Measurements from ENCODE around the gene SLC9A9.

Gene SLC9A9

DNA sequence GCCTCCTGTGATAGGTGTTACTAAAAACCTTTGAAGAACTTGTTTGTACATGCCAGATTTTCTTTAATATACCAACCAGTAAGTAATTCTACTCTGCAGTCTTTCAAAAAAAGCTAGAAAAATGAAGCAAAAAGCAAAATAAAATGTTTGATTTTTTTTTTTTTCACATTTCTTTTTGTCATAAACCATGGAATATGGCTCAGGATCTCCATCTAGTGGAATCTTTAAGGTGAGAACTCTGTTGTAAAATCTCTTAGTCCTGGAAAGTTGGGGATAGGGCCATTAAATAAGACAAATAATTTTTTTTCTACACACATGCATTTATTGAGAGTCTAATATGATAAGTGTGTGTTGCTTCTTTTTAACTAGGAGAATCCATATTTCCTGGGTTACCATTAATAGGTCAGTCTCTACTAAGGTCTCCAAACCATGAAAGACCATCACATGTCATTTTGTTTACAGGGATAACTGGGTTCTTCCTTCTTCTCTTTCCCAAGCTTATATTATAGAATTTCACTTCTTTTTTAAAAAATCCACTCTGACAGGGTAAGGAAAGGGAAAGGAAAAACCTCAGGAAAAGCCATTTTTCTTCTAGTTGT lies 84.6 kb downstream of the SLC9A9 start:
- ATAC-seq (no peak), DNase-seq (no peak)
- Mint-ChIP-seq H3K27ac (no peak overlapping the region), H3K9me3 (no peaks in the 10 kb centered on the region), H3K4me1 (no peaks in the 10 kb centered on the region), H3K4me3 (no peak overlapping the region), H3K27me3 (no peaks in the 10 kb centered on the region)

DNA sequence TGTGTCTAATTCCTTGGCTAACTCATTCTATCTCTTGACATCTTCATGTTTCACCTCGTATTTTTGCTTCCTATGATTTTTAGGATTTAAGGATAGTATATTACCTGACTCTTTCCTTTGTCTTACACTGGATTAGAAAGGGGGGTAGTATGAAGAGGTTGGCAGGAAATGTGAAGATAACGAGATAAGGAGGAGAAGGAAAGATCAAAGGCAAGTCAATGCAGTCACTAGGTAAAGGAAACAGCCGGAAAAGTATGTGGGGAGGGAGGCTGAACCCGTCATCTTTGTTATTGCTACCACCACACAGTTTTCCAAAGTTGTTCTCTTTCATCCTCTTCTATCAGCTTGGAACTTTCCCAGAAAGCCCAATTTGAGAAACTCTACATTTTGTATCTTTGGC lies 90.6 kb downstream of the SLC9A9 start:
- Mint-ChIP-seq H3K27me3 (no peaks in the 10 kb centered on the region), H3K27ac (no peak overlapping the region), H3K4me3 (no peak overlapping the region), H3K9me3 (no peaks in the 10 kb centered on the region), H3K4me1 (peaks cover 13% of the 10 kb centered on the region)
- DNase-seq (no peak), ATAC-seq (no peak)

DNA sequence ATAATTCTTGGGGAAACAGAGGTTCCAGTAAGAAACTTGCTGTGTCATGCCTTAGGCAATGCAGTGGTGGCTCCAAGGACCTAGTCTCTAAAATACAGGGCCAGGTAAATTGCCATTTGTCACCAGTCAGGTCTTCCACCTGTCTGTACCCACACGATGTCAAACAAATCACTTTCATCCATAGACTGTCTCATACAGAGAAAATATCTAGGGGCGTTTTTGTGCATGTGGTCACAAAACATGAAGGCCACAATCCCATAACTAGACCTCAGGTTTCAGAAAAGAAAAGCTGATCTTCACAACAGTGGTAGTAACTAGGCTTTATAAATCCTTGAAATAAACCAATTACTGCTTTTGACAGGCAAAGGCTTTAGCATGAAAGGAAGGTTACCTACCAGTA lies 92.3 kb downstream of the SLC9A9 start:
- ATAC-seq (peak; percentile 59), DNase-seq (no peak)
- H3K27ac Mint-ChIP-seq: no peak overlapping the region
- H3K9me3 Mint-ChIP-seq: peaks cover 0 to 10% of the 10 kb centered on the region in 2 donors
- no peak overlapping the region for H3K4me3 Mint-ChIP-seq
- peaks cover 30% of the 10 kb centered on the region for H3K4me1 Mint-ChIP-seq
- no peaks in the 10 kb centered on the region for H3K27me3 Mint-ChIP-seq

DNA sequence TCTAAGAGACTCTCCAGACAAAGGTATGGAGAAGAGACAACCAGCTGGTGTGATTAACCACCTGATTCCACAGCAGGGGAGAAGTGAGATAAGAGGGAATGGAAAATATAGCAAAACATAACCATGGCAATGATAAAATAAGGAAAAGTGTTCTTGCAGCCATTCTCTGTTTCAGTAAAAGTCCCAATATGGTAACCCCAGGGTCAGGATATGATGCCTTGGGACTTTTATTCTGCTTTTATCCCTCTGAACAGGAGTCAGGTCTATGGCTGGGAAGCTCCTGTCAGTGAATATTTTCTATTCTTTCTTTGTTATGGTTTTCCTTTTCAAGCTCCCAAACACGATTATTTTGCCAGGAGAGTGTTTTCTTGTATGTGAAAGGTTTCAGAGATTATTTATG lies 94.2 kb downstream of the SLC9A9 start:
- Mint-ChIP-seq H3K27me3 (no peaks in the 10 kb centered on the region), H3K4me1 (peaks cover 30% of the 10 kb centered on the region), H3K9me3 (peaks cover 0 to 10% of the 10 kb centered on the region in 2 donors), H3K27ac (no peak overlapping the region), H3K4me3 (no peak overlapping the region)
- ATAC-seq: no peak
- no peak for DNase-seq

DNA sequence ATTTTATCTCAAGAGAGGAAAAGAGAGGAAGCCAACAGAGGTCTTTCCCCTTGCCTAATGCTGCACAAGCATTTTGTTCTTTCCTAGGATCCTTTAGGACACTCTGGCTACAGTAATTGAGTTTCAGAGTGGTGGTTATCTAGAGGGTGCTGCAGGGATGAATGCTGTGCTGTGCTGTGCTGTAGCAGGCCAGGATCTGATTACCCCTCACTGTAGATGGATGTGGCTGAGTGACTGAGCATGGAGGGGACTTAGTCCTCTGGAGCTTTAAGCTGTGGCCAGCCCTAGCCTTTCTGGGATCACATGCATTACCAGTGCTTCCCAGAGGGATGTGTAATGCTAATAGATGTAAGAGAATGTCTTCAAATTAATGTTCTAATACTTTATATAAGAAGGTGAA lies 94.8 kb downstream of the SLC9A9 start:
- no peaks in the 10 kb centered on the region for H3K27me3 Mint-ChIP-seq
- H3K4me1 Mint-ChIP-seq: peaks cover 30% of the 10 kb centered on the region
- H3K4me3 Mint-ChIP-seq: no peak overlapping the region
- H3K9me3 Mint-ChIP-seq: peaks cover 0 to 10% of the 10 kb centered on the region in 2 donors
- no peak overlapping the region for H3K27ac Mint-ChIP-seq
- ATAC-seq: no peak
- no peak for DNase-seq

DNA sequence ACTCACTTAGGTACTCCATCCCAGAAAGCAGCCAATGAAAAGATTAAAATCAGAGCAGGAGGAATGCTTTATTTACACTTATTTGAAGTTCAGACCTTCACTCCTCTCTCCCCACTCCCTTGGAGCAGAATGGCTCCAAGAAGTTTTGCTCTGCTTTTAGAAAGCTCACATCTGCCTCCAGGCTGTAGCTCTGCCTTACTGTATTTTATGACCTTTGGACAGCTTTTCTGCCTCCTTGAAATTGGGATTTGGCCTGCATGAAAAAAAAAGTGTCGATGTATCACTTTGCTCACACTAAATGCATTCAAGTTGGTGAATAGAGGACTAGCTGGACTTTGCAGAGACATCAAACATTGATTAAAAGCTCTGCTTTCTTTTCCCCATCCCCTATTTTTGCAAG lies 95.3 kb downstream of the SLC9A9 start:
- H3K27me3 Mint-ChIP-seq: no peaks in the 10 kb centered on the region
- DNase-seq: no peak
- peaks cover 30% of the 10 kb centered on the region for H3K4me1 Mint-ChIP-seq
- peaks cover 0 to 10% of the 10 kb centered on the region in 2 donors for H3K9me3 Mint-ChIP-seq
- peak overlapping the region in 1 of 2 donors; percentile 30 for H3K27ac Mint-ChIP-seq
- H3K4me3 Mint-ChIP-seq: no peak overlapping the region
- no peak for ATAC-seq

DNA sequence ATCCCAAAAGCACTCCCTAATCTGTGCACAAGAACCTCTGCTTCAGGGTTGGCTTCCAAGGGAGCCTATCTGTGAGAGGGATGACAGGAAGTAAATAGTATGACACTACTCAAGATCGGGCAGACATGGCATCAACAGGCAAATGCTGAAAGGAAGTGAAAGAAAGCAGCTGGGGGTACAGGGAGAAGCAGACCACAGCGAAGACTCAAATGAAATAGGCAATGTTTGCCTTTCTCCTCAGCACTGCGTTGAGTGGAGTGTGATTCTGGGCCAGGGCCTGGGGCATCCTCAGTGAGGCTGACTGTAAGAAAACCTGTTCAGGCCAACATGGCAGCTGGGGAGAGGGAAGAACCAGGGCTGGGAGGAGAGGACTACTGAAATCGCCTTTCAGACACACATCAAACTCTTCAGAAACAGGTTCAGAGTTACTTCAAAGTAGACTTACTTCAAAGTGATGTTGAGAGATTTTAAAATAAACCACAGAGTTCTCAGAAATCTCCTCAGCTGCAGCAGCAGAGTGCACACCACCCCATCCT lies 96.6 kb downstream of the SLC9A9 start:
- Mint-ChIP-seq H3K27ac (peak overlapping the region; percentile 81 to 89), H3K4me3 (peak overlapping the region; percentile 70 to 78), H3K4me1 (peaks cover 30% of the 10 kb centered on the region), H3K27me3 (no peaks in the 10 kb centered on the region), H3K9me3 (peaks cover 0 to 10% of the 10 kb centered on the region in 2 donors)
- peak; percentile 28 to 35 for DNase-seq
- ATAC-seq: peak; percentile 83

DNA sequence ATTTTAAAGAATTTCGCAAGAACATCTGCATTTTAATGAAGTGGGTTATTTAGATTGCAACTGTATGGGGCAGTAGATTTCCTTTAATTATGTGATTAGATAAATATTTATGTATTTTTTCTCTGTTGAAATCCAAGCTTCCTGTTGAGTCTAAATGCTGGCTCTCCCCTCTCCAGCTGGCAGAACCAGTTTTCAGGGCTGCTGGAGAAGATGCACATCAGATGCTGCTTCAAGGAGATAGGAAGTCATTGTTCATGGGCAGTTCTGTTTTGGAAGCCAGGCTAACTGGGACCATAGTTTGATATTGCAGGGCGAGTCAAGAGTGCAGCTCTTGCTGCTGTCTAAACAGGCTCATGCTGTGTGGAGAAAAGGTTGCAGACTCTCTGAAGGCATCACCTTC lies 97.4 kb downstream of the SLC9A9 start:
- Mint-ChIP-seq H3K4me3 (no peak overlapping the region), H3K27me3 (no peaks in the 10 kb centered on the region), H3K27ac (peak overlapping the region; percentile 81 to 89), H3K4me1 (peaks cover 30% of the 10 kb centered on the region), H3K9me3 (peaks cover 0 to 10% of the 10 kb centered on the region in 2 donors)
- DNase-seq (no peak), ATAC-seq (no peak)

DNA sequence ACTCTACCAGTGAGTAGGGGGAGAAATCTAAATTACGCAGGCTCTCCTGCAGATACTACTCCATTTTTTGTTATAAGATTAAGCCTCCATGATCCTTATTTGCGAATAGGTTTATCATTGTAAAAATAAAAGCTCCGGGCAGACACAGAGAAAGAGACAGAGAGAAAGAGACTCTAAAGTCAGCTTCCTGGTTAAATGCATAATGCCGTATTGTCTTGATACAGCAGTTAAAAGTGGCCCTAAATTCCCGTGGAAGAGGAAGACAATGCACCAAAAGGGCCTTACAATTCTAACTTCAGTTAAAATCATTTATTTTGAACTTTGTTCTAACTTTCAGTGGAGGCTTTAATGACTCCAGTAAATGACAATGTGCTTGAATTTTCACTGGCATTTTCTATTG lies 98.3 kb downstream of the SLC9A9 start:
- peaks cover 30% of the 10 kb centered on the region for H3K4me1 Mint-ChIP-seq
- no peak for ATAC-seq
- no peak overlapping the region for H3K27ac Mint-ChIP-seq
- H3K27me3 Mint-ChIP-seq: no peaks in the 10 kb centered on the region
- DNase-seq: no peak
- no peak overlapping the region for H3K4me3 Mint-ChIP-seq
- peaks cover 0 to 10% of the 10 kb centered on the region in 2 donors for H3K9me3 Mint-ChIP-seq

DNA sequence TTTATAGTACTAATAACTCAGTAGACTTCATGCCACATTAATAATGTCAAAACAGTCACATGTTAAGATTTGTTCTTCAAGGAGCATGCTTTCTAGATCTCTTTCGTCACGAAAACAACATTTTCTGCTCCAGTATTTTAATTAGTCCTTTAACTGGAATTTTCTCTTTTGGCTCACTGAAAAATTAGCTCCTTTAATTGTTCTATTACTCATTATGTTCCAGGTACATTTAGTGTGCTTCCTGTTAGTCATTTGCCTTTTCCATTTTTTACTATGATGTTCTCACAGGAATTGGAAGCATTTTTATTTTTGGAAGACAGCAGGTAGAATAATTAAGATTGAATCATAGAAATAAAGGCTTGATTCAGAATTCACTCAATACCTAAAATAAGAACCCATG lies 111.2 kb downstream of the SLC9A9 start:
- no peak for ATAC-seq
- DNase-seq: no peak
- Mint-ChIP-seq H3K4me1 (no peaks in the 10 kb centered on the region), H3K4me3 (no peak overlapping the region), H3K27me3 (no peaks in the 10 kb centered on the region), H3K9me3 (peaks cover 12 to 13% of the 10 kb centered on the region in 2 donors), H3K27ac (no peak overlapping the region)

DNA sequence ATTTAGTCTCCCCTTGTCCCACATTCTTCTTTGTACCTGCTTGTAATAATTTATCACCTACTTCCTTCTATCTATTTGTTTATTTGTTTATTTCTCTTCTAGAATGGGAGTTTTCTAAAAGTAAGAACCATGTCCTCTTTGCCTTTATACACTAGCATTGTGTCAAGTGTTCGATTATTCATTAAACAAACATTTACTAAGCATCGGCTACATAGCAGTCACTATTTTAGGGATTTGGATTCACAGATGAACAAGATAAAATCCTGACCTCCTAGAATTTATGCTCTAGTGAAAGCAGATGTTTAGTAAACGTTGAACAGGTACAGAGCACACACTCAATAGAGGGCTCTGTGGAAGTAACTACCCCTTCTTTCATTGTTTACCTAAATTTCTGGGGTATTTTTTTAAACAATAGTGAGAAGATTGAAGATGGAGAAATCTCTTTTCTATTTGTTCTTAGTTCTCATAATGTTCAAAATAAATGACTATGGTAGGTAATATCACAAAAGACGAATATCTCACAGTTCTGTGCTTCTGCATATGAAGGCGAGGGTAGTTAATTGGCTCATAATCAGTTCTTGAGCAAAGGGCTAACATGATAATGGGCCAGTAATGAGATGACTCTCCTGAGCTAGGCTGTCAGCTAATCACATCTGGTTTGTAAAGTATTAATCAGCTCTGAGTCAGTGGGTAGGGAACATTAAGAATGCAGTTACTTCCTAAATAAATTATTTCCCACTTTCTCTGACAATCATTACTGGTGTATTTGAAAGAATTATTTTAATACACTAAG lies 111.9 kb downstream of the SLC9A9 start:
- H3K27me3 Mint-ChIP-seq: no peaks in the 10 kb centered on the region
- ATAC-seq: no peak
- H3K4me1 Mint-ChIP-seq: no peaks in the 10 kb centered on the region
- peak overlapping the region in 1 of 2 donors; percentile 44 for H3K27ac Mint-ChIP-seq
- DNase-seq: no peak
- H3K4me3 Mint-ChIP-seq: no peak overlapping the region
- peaks cover 7 to 13% of the 10 kb centered on the region in 2 donors for H3K9me3 Mint-ChIP-seq

DNA sequence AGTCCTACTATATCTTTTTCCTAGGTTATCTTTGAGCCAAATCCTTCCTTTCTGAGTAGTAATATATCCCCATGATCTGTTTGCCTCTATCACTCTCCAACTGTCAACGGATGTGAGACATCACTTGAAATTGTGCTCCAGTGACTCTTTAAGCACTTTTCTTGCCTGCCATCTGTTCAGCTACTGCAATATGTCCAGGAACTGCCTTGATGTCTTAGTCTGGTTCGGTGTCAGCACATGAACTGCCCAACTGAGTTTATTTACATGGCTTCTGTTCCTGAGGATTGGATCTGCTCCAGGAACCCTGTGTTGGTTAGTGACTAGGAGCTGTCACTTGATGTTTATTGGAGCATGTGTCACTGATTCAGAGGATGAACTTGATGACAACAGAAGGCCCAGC lies 116.5 kb downstream of the SLC9A9 start:
- H3K27me3 Mint-ChIP-seq: no peaks in the 10 kb centered on the region
- H3K9me3 Mint-ChIP-seq: peaks cover 0 to 5% of the 10 kb centered on the region in 2 donors
- no peak for DNase-seq
- no peak overlapping the region for H3K27ac Mint-ChIP-seq
- H3K4me3 Mint-ChIP-seq: no peak overlapping the region
- no peak for ATAC-seq
- H3K4me1 Mint-ChIP-seq: no peaks in the 10 kb centered on the region

DNA sequence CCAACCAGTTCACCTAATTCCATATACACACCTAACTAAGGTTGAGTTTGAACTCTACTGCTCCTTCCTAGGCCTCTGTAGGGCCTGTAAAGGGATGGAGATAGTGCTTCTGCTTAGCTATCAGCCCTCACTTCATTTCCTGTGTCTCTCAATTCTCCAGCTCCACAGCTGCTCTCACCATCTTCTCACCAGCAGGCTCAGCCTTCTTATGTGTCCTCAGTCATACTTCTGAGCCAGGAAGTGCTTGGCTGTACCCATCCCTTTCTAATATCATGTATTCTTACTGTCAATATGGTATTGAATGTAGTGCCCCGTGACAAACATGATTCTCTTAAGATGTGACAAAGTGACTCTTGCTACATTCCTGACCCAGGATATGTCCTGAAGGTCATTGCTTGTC lies 116.9 kb downstream of the SLC9A9 start:
- no peak overlapping the region for H3K27ac Mint-ChIP-seq
- H3K4me1 Mint-ChIP-seq: no peaks in the 10 kb centered on the region
- H3K9me3 Mint-ChIP-seq: peaks cover 0 to 5% of the 10 kb centered on the region in 2 donors
- DNase-seq (no peak), ATAC-seq (no peak)
- no peak overlapping the region for H3K4me3 Mint-ChIP-seq
- H3K27me3 Mint-ChIP-seq: no peaks in the 10 kb centered on the region

DNA sequence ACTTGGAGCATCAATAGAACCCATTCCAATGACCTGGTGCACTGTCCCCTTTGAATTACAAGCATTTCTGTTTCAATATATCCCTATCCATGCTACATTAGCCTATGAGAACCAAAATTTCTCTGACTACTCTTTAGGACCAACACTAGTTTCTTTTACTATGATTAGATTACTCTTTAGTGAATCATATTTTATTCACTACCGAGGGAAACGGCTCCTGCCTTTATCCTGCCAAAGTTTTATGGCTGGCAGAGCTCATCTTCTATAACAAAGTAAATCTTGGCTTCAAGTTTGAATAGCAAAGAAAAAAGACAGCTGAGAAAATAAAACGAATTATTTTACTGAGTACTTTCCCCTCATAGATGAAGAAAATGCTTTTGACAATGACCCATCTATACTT lies 120.9 kb downstream of the SLC9A9 start:
- Mint-ChIP-seq H3K4me3 (no peak overlapping the region), H3K9me3 (peaks cover 7 to 9% of the 10 kb centered on the region in 2 donors), H3K27ac (no peak overlapping the region), H3K27me3 (no peaks in the 10 kb centered on the region), H3K4me1 (no peaks in the 10 kb centered on the region)
- DNase-seq (no peak), ATAC-seq (no peak)

DNA sequence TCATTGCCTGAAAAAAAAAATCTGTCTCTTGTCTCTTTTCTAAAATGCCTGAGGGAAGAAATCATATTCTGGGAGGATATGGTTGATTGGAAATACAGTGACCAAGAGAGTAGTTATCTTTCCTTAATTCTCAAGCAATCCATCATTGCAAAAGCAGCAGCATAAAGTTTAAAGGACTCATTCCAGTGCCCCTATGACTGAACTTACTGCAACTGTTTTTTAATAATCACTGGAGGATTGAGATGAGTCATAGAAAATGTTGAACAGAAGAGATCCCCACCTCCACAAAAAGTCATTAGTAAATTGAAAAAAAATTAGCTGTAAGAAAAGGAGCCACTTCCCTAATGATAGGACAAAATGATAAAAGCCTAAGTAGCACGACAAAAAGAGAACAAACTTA lies 121.5 kb downstream of the SLC9A9 start:
- peaks cover 7 to 8% of the 10 kb centered on the region in 2 donors for H3K9me3 Mint-ChIP-seq
- no peaks in the 10 kb centered on the region for H3K27me3 Mint-ChIP-seq
- no peaks in the 10 kb centered on the region for H3K4me1 Mint-ChIP-seq
- H3K27ac Mint-ChIP-seq: no peak overlapping the region
- H3K4me3 Mint-ChIP-seq: no peak overlapping the region
- DNase-seq (no peak), ATAC-seq (no peak)

DNA sequence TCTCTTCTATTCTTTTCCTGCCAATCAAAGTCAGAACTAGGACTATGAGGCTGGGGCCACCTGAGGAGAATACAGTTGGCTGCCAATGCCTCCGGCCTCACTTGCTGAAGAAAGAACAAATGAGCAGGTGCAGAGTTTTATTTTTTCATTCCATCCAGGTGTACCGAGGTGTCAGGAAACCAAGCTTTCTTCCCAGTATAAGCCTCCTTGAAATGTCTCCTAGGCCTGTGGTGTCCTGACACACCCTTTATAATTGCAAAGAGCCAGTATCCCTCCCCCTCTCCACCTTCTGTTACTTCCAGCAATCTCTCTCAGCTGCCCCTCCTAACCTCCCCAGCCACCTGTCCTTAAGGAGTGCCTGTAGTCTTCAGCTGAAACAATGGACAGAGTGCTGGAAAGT lies 127.9 kb downstream of the SLC9A9 start:
- no peaks in the 10 kb centered on the region for H3K4me1 Mint-ChIP-seq
- H3K4me3 Mint-ChIP-seq: no peak overlapping the region
- no peak overlapping the region for H3K27ac Mint-ChIP-seq
- H3K9me3 Mint-ChIP-seq: peaks cover 7 to 9% of the 10 kb centered on the region in 2 donors
- ATAC-seq (no peak), DNase-seq (no peak)
- H3K27me3 Mint-ChIP-seq: no peaks in the 10 kb centered on the region

Data from stimulated activated naive CD8-positive, alpha-beta T cell treated with anti-CD3 and anti-CD28 coated beads, Interleukin-15, amount 100 ng/mL, for 72 hours (primary cell).